ENCODE measurements around the gene ARFGAP1. TPM values are rescaled to one million over a fixed set of nuclear protein-coding genes. Genes with fewer than 3 reads are reported as not detected.

The ARFGAP1 gene
- total and polyA plus RNA-seq, 10 of the 15 experiments (the other 5 are each of a cell fraction or from before 2014, with no cell fraction given) = 0.45 to 79.9 (median 30.8) TPM

DNA sequence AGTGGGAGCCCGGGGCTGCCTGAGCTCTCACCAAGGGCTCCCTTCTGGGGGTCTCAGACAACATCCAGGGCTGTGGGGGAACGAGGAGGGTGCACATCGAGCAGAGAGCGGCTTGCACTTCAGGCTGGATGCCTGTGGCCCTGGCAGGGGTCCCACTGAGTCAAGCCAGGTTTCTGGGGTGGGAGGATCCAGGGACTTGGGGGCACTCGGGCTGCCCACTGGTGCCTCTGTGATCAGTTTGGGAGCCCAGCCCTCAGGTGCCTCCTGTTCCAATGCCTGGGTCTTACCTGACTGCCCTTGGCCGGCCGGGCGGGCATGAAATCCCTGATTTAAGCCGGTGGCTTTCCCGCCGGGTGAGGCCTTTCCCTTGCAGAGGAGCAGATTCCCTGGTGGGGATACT is 20.8 kb downstream of the ARFGAP1 start:
- POLR2A ChIA-PET = no interaction called here
- peaks cover 0 to 4% of the 10 kb centered on the region in 2 experiments; a peak in 2 of 4 replicates for H3K36me3 ChIP-seq (ENCODE audit: control insufficient read depth in 2 of 2, insufficient read depth in 2 of 2, low read length in 1 of 2)
- DNase-seq (ENCODE audit: low read depth, low spot score) (no peak), ATAC-seq (no peak), FAIRE-seq (no peak)
- H3K27me3 ChIP-seq (replicated peaks in 1 of 2; ENCODE audit: control insufficient read depth in 2 of 2, insufficient read depth in 2 of 2, low read length in 1 of 2) = no peaks in the 10 kb centered on the region; a peak in 1 of 4 replicates
- H3K9ac ChIP-seq (ENCODE audit: control insufficient read depth, insufficient read depth, low read length) = no peak overlapping the region
- RAD21 ChIA-PET (ENCODE audit: unreplicated experiment) = no interaction called here
- SMC1A ChIA-PET (ENCODE audit: uncharacterized antibody, unreplicated experiment) = no interaction called here
- H4K20me1 ChIP-seq (ENCODE audit: control insufficient read depth, insufficient read depth) = no peaks in the 10 kb centered on the region
- intact Hi-C loops (cut with micrococcal nuclease; ENCODE audit: unreplicated experiment) (no loop called here), in situ Hi-C loops (cut with MboI) (no loop called here)
- no peak overlapping the region for H3K4me2 ChIP-seq (ENCODE audit: control insufficient read depth, insufficient read depth)
- H3K4me3 ChIP-seq = no peak overlapping the region
- no peaks in the 10 kb centered on the region for H3K79me2 ChIP-seq (ENCODE audit: control insufficient read depth, insufficient read depth, low read length)
- 49% methylated on average over 11 of the region's 11 CpGs for WGBS (ENCODE audit: insufficient coverage, insufficient replicate concordance, low lambda C conversion rate, missing lambda C conversion rate)
- CTCF ChIA-PET = no interaction called here
- H3K27ac ChIP-seq (ENCODE audit: control insufficient read depth, insufficient read depth) = no peak overlapping the region
- no peak overlapping the region for H2AFZ ChIP-seq (ENCODE audit: control insufficient read depth, low read depth, low read length)
- no peaks in the 10 kb centered on the region for H3K4me1 ChIP-seq (ENCODE audit: control insufficient read depth, insufficient read depth, low read length)
- BruUV-seq (replicated peaks) = no TSS peak
- TF ChIP-seq POU2F2 (IDR thresholded peaks at IDR 0.05; ENCODE audit: borderline replicate concordance, low read depth, low read length) (no peak), ZNF207 (IDR thresholded peaks at IDR 0.05; ENCODE audit: borderline replicate concordance) (no peak), NFXL1 (IDR thresholded peaks at IDR 0.05; ENCODE audit: borderline replicate concordance) (no peak), BCL11A (IDR thresholded peaks at IDR 0.05; ENCODE audit: low read depth, low read length) (no peak), ZNF274 (IDR thresholded peaks at IDR 0.05; ENCODE audit: insufficient read depth, insufficient read length) (no peak), FOXK2 (IDR thresholded peaks at IDR 0.05) (no peak), ZNF622 (IDR thresholded peaks at IDR 0.05) (no peak), CBX5 (IDR thresholded peaks at IDR 0.05; ENCODE audit: low read depth) (no peak), TARDBP (IDR thresholded peaks at IDR 0.05; ENCODE audit: borderline replicate concordance) (no peak), BMI1 (IDR thresholded peaks at IDR 0.05; ENCODE audit: borderline replicate concordance) (no peak), HCFC1 (IDR thresholded peaks at IDR 0.05; ENCODE audit: low read length) (no peak), YBX1 (IDR thresholded peaks at IDR 0.05) (no peak), CBX3 (IDR thresholded peaks at IDR 0.05; ENCODE audit: borderline replicate concordance, low read depth) (no peak), SIX5 (IDR thresholded peaks at IDR 0.05; ENCODE audit: low read depth, low read length, severe bottlenecking) (no peak)
- TF ChIP-seq, protein P1, sequence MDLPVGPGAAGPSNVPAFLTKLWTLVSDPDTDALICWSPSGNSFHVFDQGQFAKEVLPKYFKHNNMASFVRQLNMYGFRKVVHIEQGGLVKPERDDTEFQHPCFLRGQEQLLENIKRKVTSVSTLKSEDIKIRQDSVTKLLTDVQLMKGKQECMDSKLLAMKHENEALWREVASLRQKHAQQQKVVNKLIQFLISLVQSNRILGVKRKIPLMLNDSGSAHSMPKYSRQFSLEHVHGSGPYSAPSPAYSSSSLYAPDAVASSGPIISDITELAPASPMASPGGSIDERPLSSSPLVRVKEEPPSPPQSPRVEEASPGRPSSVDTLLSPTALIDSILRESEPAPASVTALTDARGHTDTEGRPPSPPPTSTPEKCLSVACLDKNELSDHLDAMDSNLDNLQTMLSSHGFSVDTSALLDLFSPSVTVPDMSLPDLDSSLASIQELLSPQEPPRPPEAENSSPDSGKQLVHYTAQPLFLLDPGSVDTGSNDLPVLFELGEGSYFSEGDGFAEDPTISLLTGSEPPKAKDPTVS (IDR thresholded peaks at IDR 0.05; ENCODE audit: low read depth, low read length) = no peak
- no peaks in the 10 kb centered on the region for H3K9me3 ChIP-seq (replicated peaks; ENCODE audit: control insufficient read depth, insufficient read depth, low read length)

Measured in GM12878 (cell line).